ENCODE data around the gene CUEDC2.

- TF ChIP-seq CTCF (IDR thresholded peaks at IDR 0.05 in 8 of 11, conservative IDR thresholded peaks at IDR 0.05 in 3 of 11) (no peak), POLR2A (IDR thresholded peaks at IDR 0.05) (no peak), POLR2AphosphoS5 (IDR thresholded peaks at IDR 0.05) (no peak)
Observed at GRCh38 chr10:102426803-102427287, 5.5 kb downstream of the CUEDC2 start.

All from spleen (tissue), 7 donors.